GM13976 (cell line): ENCODE results near the gene PJA1.

Experiments
- DNase-seq: peaks from one replicate; pipeline ENCODE4 v3.0.0; 2012; ENCODE audit warnings: low spot score
- CTCF ChIP-seq: IDR thresholded peaks from 2 replicates; pipeline ENCODE4 v1.5.1; 2012; ENCODE audit warnings: borderline replicate concordance, mild to moderate bottlenecking; ENCODE audit not compliant: insufficient read depth; ENCODE audit errors: extremely low read depth, missing control alignments, control extremely low read depth
- in situ Hi-C: fragments of 300-500 bp; cut with MboI; formaldehyde crosslinking; loops from one replicate; pipeline ENCODE4 v1.12.0; 2022; ENCODE audit warnings: low sequenced_read_pairs, mixed read lengths, inconsistent platforms; ENCODE audit not compliant: unreplicated experiment

Gene PJA1

GRCh38 chrX:69116077-69116476 is 49.2 kb downstream of the PJA1 start:
- no peak for TF ChIP-seq CTCF
- no peak for DNase-seq
- in situ Hi-C loops: no loop called here

- in situ Hi-C loops: no loop called here
- no peak for TF ChIP-seq CTCF
- DNase-seq: no peak
Measured at GRCh38 chrX:69113723-69114122, 51.5 kb downstream of the PJA1 start.
